ENCODE data around the gene USH2A.

DNA sequence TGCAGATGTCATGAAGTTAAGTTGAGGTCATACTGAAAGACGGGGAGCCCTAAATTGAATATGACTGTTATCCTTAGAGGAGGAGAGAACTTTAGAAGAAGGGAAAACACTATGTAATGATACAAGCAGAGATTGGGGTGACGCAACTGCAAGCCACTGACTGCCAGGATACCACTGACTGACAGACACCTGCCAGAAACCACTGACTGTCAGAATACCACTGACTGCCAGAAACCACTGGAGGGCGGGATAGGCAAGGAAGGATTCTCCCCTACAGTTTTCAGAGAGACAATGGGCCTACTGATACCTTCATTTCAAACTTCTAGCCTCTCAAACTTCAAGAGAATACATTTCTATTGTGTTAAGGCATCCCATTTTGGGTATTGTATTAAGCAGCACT, 388.7 kb downstream of the USH2A start:
- TF ChIP-seq, protein P1, sequence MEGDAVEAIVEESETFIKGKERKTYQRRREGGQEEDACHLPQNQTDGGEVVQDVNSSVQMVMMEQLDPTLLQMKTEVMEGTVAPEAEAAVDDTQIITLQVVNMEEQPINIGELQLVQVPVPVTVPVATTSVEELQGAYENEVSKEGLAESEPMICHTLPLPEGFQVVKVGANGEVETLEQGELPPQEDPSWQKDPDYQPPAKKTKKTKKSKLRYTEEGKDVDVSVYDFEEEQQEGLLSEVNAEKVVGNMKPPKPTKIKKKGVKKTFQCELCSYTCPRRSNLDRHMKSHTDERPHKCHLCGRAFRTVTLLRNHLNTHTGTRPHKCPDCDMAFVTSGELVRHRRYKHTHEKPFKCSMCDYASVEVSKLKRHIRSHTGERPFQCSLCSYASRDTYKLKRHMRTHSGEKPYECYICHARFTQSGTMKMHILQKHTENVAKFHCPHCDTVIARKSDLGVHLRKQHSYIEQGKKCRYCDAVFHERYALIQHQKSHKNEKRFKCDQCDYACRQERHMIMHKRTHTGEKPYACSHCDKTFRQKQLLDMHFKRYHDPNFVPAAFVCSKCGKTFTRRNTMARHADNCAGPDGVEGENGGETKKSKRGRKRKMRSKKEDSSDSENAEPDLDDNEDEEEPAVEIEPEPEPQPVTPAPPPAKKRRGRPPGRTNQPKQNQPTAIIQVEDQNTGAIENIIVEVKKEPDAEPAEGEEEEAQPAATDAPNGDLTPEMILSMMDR (IDR thresholded peaks at IDR 0.05; ENCODE audit: low read length), result peak; percentile 39
- TF ChIP-seq EZH2phosphoT487 (IDR thresholded peaks at IDR 0.05; ENCODE audit: low read length) (no peak), EZH2 (optimal IDR thresholded peaks at IDR 0.05; ENCODE audit: low read depth, low read length) (no peak)
